NT2/D1 (cell line): ENCODE data around the gene FOXP1.

ENCODE experiments used
- YY1 ChIP-seq: IDR thresholded peaks from 2 replicates; pipeline ENCODE4 v1.6.1; 2011; ENCODE audit not compliant: insufficient read length, insufficient read depth
- ZNF274 ChIP-seq: IDR thresholded peaks from 2 replicates; pipeline ENCODE4 v1.6.1; 2011; ENCODE audit warnings: mild to moderate bottlenecking, low read depth, low read length

DNA sequence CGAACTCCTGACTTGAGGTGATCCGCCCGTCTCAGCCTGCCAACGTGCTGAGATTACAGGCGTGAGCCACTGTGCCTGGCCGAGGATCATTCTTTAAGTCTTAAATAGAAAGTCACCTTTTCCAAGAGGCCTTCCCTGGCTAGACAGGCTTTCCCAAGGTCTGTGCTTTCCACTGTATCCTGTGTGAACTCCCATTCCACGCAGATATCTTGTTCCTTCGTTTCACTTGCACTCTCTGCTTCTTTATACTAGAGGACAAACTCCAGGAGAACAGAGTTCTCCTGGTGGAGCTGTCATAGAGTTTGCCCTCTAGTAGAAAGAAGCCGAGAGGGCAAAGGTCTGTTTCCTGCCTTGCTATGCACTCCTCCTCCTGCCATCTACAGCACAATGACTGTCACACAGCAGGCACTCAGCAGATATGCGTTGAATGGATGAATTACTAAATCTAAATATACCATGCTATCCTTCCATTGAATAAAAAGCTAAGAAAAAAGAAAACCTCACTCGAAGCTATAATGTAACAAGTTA lies 211.2 kb downstream of the FOXP1 start:
- TF ChIP-seq ZNF274: no peak
- no peak for TF ChIP-seq YY1
